ENCODE measurements around the gene PRKAR2B. TPM values are rescaled to one million over a fixed set of nuclear protein-coding genes. Genes with fewer than 3 reads are reported as not detected.

The PRKAR2B gene
- total and polyA plus RNA-seq, 2 experiments from 2014 or later = 48.8 to 50.6 TPM

DNA sequence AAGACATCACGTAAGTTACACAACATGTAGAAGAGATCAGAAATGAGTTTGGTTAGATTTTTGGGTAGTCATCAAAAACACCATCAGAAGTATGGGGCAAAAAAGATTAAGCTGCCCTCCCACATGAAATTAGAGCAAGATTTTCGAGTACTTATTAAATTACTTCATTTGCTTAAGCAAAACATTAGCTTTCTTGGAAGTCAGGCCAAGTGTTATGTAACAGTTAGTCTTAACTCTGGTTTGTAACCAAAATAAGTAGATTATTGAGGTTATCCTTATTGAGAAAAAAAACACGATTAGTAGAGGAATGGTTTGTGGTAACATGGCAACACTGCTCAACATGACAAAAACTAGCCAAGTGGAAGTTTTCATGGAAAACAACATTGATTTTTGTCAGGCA is 162.2 kb downstream of the PRKAR2B start:
- TF ChIP-seq, protein P1, sequence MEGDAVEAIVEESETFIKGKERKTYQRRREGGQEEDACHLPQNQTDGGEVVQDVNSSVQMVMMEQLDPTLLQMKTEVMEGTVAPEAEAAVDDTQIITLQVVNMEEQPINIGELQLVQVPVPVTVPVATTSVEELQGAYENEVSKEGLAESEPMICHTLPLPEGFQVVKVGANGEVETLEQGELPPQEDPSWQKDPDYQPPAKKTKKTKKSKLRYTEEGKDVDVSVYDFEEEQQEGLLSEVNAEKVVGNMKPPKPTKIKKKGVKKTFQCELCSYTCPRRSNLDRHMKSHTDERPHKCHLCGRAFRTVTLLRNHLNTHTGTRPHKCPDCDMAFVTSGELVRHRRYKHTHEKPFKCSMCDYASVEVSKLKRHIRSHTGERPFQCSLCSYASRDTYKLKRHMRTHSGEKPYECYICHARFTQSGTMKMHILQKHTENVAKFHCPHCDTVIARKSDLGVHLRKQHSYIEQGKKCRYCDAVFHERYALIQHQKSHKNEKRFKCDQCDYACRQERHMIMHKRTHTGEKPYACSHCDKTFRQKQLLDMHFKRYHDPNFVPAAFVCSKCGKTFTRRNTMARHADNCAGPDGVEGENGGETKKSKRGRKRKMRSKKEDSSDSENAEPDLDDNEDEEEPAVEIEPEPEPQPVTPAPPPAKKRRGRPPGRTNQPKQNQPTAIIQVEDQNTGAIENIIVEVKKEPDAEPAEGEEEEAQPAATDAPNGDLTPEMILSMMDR (conservative IDR thresholded peaks at IDR 0.05; ENCODE audit: low read depth in 2 of 2) = no peak
- no peak for TF ChIP-seq EZH2phosphoT487 (IDR thresholded peaks at IDR 0.05; ENCODE audit: unreplicated experiment)
- TF ChIP-seq, protein P2, sequence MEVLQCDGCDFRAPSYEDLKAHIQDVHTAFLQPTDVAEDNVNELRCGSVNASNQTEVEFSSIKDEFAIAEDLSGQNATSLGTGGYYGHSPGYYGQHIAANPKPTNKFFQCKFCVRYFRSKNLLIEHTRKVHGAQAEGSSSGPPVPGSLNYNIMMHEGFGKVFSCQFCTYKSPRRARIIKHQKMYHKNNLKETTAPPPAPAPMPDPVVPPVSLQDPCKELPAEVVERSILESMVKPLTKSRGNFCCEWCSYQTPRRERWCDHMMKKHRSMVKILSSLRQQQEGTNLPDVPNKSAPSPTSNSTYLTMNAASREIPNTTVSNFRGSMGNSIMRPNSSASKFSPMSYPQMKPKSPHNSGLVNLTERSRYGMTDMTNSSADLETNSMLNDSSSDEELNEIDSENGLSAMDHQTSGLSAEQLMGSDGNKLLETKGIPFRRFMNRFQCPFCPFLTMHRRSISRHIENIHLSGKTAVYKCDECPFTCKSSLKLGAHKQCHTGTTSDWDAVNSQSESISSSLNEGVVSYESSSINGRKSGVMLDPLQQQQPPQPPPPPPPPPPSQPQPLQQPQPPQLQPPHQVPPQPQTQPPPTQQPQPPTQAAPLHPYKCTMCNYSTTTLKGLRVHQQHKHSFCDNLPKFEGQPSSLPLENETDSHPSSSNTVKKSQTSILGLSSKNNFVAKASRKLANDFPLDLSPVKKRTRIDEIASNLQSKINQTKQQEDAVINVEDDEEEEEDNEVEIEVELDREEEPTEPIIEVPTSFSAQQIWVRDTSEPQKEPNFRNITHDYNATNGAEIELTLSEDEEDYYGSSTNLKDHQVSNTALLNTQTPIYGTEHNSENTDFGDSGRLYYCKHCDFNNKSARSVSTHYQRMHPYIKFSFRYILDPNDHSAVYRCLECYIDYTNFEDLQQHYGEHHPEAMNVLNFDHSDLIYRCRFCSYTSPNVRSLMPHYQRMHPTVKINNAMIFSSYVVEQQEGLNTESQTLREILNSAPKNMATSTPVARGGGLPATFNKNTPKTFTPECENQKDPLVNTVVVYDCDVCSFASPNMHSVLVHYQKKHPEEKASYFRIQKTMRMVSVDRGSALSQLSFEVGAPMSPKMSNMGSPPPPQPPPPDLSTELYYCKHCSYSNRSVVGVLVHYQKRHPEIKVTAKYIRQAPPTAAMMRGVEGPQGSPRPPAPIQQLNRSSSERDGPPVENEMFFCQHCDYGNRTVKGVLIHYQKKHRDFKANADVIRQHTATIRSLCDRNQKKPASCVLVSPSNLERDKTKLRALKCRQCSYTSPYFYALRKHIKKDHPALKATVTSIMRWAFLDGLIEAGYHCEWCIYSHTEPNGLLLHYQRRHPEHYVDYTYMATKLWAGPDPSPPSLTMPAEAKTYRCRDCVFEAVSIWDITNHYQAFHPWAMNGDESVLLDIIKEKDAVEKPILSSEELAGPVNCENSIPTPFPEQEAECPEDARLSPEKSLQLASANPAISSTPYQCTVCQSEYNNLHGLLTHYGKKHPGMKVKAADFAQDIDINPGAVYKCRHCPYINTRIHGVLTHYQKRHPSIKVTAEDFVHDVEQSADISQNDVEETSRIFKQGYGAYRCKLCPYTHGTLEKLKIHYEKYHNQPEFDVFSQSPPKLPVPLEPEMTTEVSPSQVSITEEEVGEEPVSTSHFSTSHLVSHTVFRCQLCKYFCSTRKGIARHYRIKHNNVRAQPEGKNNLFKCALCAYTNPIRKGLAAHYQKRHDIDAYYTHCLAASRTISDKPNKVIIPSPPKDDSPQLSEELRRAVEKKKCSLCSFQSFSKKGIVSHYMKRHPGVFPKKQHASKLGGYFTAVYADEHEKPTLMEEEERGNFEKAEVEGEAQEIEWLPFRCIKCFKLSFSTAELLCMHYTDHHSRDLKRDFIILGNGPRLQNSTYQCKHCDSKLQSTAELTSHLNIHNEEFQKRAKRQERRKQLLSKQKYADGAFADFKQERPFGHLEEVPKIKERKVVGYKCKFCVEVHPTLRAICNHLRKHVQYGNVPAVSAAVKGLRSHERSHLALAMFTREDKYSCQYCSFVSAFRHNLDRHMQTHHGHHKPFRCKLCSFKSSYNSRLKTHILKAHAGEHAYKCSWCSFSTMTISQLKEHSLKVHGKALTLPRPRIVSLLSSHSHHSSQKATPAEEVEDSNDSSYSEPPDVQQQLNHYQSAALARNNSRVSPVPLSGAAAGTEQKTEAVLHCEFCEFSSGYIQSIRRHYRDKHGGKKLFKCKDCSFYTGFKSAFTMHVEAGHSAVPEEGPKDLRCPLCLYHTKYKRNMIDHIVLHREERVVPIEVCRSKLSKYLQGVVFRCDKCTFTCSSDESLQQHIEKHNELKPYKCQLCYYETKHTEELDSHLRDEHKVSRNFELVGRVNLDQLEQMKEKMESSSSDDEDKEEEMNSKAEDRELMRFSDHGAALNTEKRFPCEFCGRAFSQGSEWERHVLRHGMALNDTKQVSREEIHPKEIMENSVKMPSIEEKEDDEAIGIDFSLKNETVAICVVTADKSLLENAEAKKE (CRISPR knock-in tag; IDR thresholded peaks at IDR 0.05) = no peak
- Histone ChIP-seq H2AFZ (no peak overlapping the region), H3F3A (replicated peaks; ENCODE audit: low read depth) (no peaks in the 10 kb centered on the region), H3K27me3 (ENCODE audit: insufficient read depth) (no peaks in the 10 kb centered on the region), H3K4me1 (ENCODE audit: insufficient read depth) (no peaks in the 10 kb centered on the region), H3K27ac (ENCODE audit: low read depth) (no peak overlapping the region), H3K4me3 (no peak overlapping the region), H4K20me1 (replicated peaks; ENCODE audit: insufficient read depth) (no peaks in the 10 kb centered on the region; the same call in 1 of the 2 replicates), H3K9me2 (ENCODE audit: insufficient read depth) (no peaks in the 10 kb centered on the region), H3K36me3 (ENCODE audit: insufficient read depth) (no peaks in the 10 kb centered on the region), H3K79me2 (replicated peaks; ENCODE audit: insufficient read depth) (no peaks in the 10 kb centered on the region), H3K4me2 (no peak overlapping the region)
- Mint-ChIP-seq H3K27me3 (ENCODE audit: insufficient read depth, low read depth, poor library complexity) (peaks cover 6% of the 10 kb centered on the region), H3K27ac (no peak overlapping the region), H3K4me1 (0 out of 3 replicates have a peak, but pooled peaks cover 3% of the 10 kb centered on the region), H3K9me3 (no peaks in the 10 kb centered on the region), H3K36me3 (ENCODE audit: low read depth) (peaks cover 11% of the 10 kb centered on the region; the same call in 2 of the 3 replicates), H3K4me3 (no peak overlapping the region)
- no peak for ATAC-seq
- DNase-seq (ENCODE audit: low spot score) = no peak

DNA sequence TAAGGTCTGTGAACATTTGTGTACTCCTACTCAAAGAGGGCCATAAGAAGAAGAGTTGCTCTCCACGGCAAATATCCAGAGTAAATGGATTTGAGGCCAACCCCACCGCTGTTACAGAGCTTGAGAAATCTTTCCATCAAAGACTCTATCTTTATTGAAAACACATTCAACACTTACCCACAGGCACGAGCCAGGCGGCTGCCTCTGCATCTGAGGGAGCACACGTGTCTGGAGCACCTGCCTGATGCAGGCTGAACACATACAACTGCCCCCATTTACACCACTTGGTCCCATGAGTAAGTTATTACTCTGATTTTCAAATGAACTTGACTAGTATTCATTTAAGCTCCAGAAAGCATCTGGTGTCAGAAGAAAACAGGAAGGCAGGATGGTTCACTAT is 163.0 kb downstream of the PRKAR2B start:
- Histone ChIP-seq H2AFZ (no peak overlapping the region), H3K9me2 (ENCODE audit: insufficient read depth) (no peaks in the 10 kb centered on the region), H3K4me2 (no peak overlapping the region), H4K20me1 (replicated peaks; ENCODE audit: insufficient read depth) (no peaks in the 10 kb centered on the region; the same call in 1 of the 2 replicates), H3K27ac (ENCODE audit: low read depth) (no peak overlapping the region), H3K27me3 (ENCODE audit: insufficient read depth) (no peaks in the 10 kb centered on the region), H3K79me2 (replicated peaks; ENCODE audit: insufficient read depth) (no peaks in the 10 kb centered on the region), H3K4me3 (no peak overlapping the region), H3K36me3 (ENCODE audit: insufficient read depth) (no peaks in the 10 kb centered on the region), H3F3A (replicated peaks; ENCODE audit: low read depth) (no peaks in the 10 kb centered on the region), H3K4me1 (ENCODE audit: insufficient read depth) (no peaks in the 10 kb centered on the region)
- H3K36me3 Mint-ChIP-seq (ENCODE audit: low read depth) = peaks cover 5% of the 10 kb centered on the region; the same call in 2 of the 3 replicates
- DNase-seq (ENCODE audit: low spot score) = no peak
- no peaks in the 10 kb centered on the region for H3K9me3 Mint-ChIP-seq
- no peak overlapping the region for H3K4me3 Mint-ChIP-seq
- peaks cover 6% of the 10 kb centered on the region for H3K27me3 Mint-ChIP-seq (ENCODE audit: insufficient read depth, low read depth, poor library complexity)
- no peak overlapping the region for H3K27ac Mint-ChIP-seq
- no peak for ATAC-seq
- H3K4me1 Mint-ChIP-seq = 0 out of 3 replicates have a peak, but pooled peaks cover 3% of the 10 kb centered on the region
- TF ChIP-seq, protein P1 (conservative IDR thresholded peaks at IDR 0.05; ENCODE audit: low read depth in 2 of 2) = no peak
- TF ChIP-seq EZH2 (IDR thresholded peaks at IDR 0.05; ENCODE audit: low read depth, unreplicated experiment) = no peak
- TF ChIP-seq POLR2AphosphoS5 (IDR thresholded peaks at IDR 0.05; ENCODE audit: low read depth) = no peak

Measured in GM23338 (cell line).